ENCODE results near the gene ARL6IP5. TPM values are rescaled to one million over a fixed set of nuclear protein-coding genes. Genes with fewer than 3 reads are reported as not detected.

Gene ARL6IP5
- total and polyA plus RNA-seq, 2 donors (not counting 3 experiments of a cell fraction or from before 2014, with no cell fraction given) = 96.9 to 116 TPM

DNA sequence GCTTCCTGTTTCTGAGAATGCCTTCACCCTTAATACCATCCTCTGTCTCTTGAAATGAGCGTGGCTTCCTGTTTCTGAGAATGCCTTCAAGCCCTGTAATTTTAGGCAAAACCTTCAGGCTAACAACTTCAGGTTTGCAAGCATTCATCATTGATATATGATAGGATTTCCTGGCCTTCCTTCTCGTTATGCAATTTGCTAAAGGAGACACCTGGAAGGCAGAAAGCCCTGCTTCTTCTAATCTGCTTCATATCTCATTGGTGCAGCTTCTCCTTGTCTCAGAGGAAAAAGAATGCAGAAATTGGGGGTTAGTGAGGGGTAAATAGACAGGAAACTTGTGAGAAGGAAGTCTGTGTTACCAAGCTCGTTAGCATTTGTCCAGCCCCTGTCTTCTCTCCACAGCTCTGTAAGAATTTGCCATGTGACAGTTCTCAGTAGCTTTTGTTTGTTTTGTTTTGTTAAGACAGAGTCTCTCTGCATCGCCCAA, 7.3 kb downstream of the ARL6IP5 start:
- CTCF ChIA-PET = interaction anchor here (0.7 to 1.4 kb wide), 4 partner anchors 9 to 29 kb away, joined by 3 to 6 read pairs (median 4); partner anchors contain the start of gene UBA3
- Histone ChIP-seq H3K36me3 (ENCODE audit: control insufficient read depth in 2 of 2, extremely low read depth in 1 of 2, insufficient read depth in 2 of 2, low read length in 2 of 2) (peaks cover 0 to 3% of the 10 kb centered on the region in 2 experiments), H3K4me1 (ENCODE audit: control insufficient read depth, extremely low read depth, insufficient read depth, low read length) (peaks cover 67% of the 10 kb centered on the region), H3K9me1 (replicated peaks; ENCODE audit: control insufficient read depth, extremely low read depth, insufficient read depth, low read length) (no peaks in the 10 kb centered on the region), H3K9ac (replicated peaks; ENCODE audit: extremely low read depth, insufficient read depth, low read length) (no peak overlapping the region), H4K20me1 (replicated peaks; ENCODE audit: control insufficient read depth, extremely low read depth, insufficient read depth, low read length) (no peaks in the 10 kb centered on the region), H2AFZ (ENCODE audit: low read depth, low read length) (no peak overlapping the region), H3K9me3 (replicated peaks; ENCODE audit: control insufficient read depth, insufficient read depth, low read length) (no peaks in the 10 kb centered on the region), H3K79me2 (ENCODE audit: control insufficient read depth, insufficient read depth, low read length) (peaks cover 92% of the 10 kb centered on the region), H3K27ac (ENCODE audit: insufficient read depth, low read depth, low read length) (no peak overlapping the region), H3K4me3 (replicated peaks in 1 of 3; ENCODE audit: insufficient read depth in 1 of 3, low read depth in 1 of 3, low read length in 3 of 3) (peak overlapping the region in 1 of 3 experiments; percentile 11), H3K4me2 (ENCODE audit: insufficient read depth, low read length) (peak overlapping the region; percentile 51), H3K27me3 (ENCODE audit: control insufficient read depth in 2 of 2, insufficient read depth in 2 of 2, low read length in 2 of 2) (no peaks in the 10 kb centered on the region)
- intact Hi-C loops (cut with micrococcal nuclease) (no loop called here), dilution Hi-C loops (cut with MboI; ENCODE audit: extremely low pct_ligation_motif_present, low sequenced_read_pairs) (no loop called here)
- TF ChIP-seq EZH2 (IDR thresholded peaks at IDR 0.05; ENCODE audit: borderline replicate concordance, low read depth, low read length, severe bottlenecking) = no peak
- no TSS peak for BruUV-seq (replicated peaks)
- FAIRE-seq (peak; percentile 12), DNase-seq (ENCODE audit: low read depth, low spot score) (peak; percentile 58)
- POLR2A ChIA-PET = no interaction called here

DNA sequence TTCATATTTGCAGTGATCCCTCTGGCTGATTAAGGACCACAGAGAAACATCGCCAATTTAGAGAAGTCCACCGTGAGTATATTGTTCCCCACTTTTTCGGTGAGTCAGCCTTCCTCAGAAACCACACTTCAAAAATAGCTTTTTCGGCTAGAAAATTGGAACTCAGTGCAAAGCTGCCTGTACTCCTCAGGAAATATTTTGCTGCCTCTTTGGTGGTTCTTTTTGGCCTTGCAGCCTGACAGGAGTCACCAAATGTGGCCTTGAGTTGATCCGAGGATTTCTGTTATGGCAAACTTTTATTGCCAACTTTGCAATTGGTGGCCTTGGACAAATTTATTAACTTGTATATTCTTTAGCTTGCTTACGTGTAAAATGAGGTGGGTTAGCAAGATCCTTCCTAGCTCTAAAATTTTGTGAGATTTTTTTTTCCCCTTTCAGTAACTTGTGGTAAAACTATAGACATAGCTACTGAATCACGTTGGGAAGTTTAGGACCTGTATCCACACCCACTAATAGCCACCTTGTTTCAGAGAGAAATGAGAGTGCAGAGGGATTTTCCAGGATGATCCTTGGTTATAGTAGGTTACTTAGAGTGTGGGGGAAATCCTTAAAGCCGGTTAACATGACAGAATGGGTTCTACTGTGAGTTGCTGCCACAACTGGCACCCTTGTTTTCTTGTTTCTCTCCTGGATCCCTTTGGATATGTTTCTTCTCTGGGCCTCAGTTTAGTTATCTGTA, 9.9 kb downstream of the ARL6IP5 start:
- Histone ChIP-seq H3K79me2 (ENCODE audit: control insufficient read depth, insufficient read depth, low read length) (peaks cover 80% of the 10 kb centered on the region), H3K27me3 (ENCODE audit: control insufficient read depth in 2 of 2, insufficient read depth in 2 of 2, low read length in 2 of 2) (no peaks in the 10 kb centered on the region), H4K20me1 (replicated peaks; ENCODE audit: control insufficient read depth, extremely low read depth, insufficient read depth, low read length) (no peaks in the 10 kb centered on the region), H3K9me1 (replicated peaks; ENCODE audit: control insufficient read depth, extremely low read depth, insufficient read depth, low read length) (no peaks in the 10 kb centered on the region), H3K9ac (replicated peaks; ENCODE audit: extremely low read depth, insufficient read depth, low read length) (no peak overlapping the region), H3K27ac (ENCODE audit: insufficient read depth, low read depth, low read length) (peak overlapping the region; percentile 16), H3K4me2 (ENCODE audit: insufficient read depth, low read length) (peak overlapping the region; percentile 4), H3K4me1 (ENCODE audit: control insufficient read depth, extremely low read depth, insufficient read depth, low read length) (peaks cover 43% of the 10 kb centered on the region), H3K9me3 (replicated peaks; ENCODE audit: control insufficient read depth, insufficient read depth, low read length) (no peaks in the 10 kb centered on the region), H3K36me3 (ENCODE audit: control insufficient read depth in 2 of 2, extremely low read depth in 1 of 2, insufficient read depth in 2 of 2, low read length in 2 of 2) (peaks cover 0 to 4% of the 10 kb centered on the region in 2 experiments), H2AFZ (ENCODE audit: low read depth, low read length) (no peak overlapping the region), H3K4me3 (replicated peaks in 1 of 3; ENCODE audit: insufficient read depth in 1 of 3, low read depth in 1 of 3, low read length in 3 of 3) (no peak overlapping the region)
- DNase-seq (ENCODE audit: low read depth, low spot score) (no peak), FAIRE-seq (no peak)
- dilution Hi-C loops (cut with MboI; ENCODE audit: extremely low pct_ligation_motif_present, low sequenced_read_pairs) = no loop called here
- no TSS peak for BruUV-seq (replicated peaks)
- ChIA-PET CTCF (interaction anchor here (0.7 to 2.0 kb wide), 6 partner anchors 11 to 210 kb away, joined by 3 to 8 read pairs (median 4); no protein-coding TSS in a partner anchor), POLR2A (interaction anchor here (1.2 kb wide), 1 partner anchor 10 kb away, joined by 5 read pairs; the partner anchor contains the start of gene ARL6IP5)
- intact Hi-C loops (cut with micrococcal nuclease) = no loop called here
- TF ChIP-seq FOS (IDR thresholded peaks at IDR 0.05; ENCODE audit: borderline replicate concordance, insufficient read depth, low read length) = peak; percentile 10
- TF ChIP-seq, protein P1, sequence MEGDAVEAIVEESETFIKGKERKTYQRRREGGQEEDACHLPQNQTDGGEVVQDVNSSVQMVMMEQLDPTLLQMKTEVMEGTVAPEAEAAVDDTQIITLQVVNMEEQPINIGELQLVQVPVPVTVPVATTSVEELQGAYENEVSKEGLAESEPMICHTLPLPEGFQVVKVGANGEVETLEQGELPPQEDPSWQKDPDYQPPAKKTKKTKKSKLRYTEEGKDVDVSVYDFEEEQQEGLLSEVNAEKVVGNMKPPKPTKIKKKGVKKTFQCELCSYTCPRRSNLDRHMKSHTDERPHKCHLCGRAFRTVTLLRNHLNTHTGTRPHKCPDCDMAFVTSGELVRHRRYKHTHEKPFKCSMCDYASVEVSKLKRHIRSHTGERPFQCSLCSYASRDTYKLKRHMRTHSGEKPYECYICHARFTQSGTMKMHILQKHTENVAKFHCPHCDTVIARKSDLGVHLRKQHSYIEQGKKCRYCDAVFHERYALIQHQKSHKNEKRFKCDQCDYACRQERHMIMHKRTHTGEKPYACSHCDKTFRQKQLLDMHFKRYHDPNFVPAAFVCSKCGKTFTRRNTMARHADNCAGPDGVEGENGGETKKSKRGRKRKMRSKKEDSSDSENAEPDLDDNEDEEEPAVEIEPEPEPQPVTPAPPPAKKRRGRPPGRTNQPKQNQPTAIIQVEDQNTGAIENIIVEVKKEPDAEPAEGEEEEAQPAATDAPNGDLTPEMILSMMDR (IDR thresholded peaks at IDR 0.05; ENCODE audit: extremely low read depth in 1 of 2, insufficient read depth in 1 of 2, low read depth in 1 of 2, low read length in 2 of 2) = no peak
